ENCODE measurements around the gene ATP6AP2.

DNA sequence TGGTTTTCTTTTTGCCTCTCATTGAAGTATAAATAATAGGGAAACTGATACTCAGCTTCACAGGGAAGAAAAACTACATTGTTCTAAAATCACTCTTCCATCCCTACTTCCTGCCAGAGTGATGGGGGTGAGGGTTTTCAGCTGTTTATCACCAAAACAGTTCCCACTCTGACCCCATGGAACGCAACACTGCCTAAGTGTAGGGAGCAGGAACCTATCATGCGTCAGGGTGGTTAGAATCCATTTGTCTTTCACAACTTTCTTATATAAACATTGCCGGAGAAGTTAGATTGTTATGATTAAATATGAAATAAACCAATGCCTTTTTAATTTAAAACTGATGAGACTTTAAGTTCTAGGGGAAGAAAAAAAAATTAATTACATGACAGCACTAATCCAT is 26.6 kb downstream of the ATP6AP2 start:
- TF ChIP-seq, protein P1, sequence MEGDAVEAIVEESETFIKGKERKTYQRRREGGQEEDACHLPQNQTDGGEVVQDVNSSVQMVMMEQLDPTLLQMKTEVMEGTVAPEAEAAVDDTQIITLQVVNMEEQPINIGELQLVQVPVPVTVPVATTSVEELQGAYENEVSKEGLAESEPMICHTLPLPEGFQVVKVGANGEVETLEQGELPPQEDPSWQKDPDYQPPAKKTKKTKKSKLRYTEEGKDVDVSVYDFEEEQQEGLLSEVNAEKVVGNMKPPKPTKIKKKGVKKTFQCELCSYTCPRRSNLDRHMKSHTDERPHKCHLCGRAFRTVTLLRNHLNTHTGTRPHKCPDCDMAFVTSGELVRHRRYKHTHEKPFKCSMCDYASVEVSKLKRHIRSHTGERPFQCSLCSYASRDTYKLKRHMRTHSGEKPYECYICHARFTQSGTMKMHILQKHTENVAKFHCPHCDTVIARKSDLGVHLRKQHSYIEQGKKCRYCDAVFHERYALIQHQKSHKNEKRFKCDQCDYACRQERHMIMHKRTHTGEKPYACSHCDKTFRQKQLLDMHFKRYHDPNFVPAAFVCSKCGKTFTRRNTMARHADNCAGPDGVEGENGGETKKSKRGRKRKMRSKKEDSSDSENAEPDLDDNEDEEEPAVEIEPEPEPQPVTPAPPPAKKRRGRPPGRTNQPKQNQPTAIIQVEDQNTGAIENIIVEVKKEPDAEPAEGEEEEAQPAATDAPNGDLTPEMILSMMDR (IDR thresholded peaks at IDR 0.05; ENCODE audit: poor library complexity): no peak
- TF ChIP-seq EZH2phosphoT487 (IDR thresholded peaks at IDR 0.05; ENCODE audit: low read depth, severe bottlenecking, unreplicated experiment): no peak
- TF ChIP-seq EZH2 (IDR thresholded peaks at IDR 0.05; ENCODE audit: borderline replicate concordance): no peak
